GM12865 (cell line): ENCODE measurements around the gene HABP2.

ENCODE experiments used
- DNase-seq: peaks from one replicate; pipeline ENCODE4 v3.0.0; 2010; ENCODE audit warnings: low read depth
- H3K4me3 ChIP-seq: 2 replicates; pipeline ENCODE4 v1.5.1; 2011; ENCODE audit warnings: mild to moderate bottlenecking, low read depth, low read length, control low read depth
- CTCF ChIP-seq: IDR thresholded peaks from 2 replicates; pipeline ENCODE4 v1.5.1; 2011; ENCODE audit warnings: low read length, control low read depth, low read depth, inconsistent platforms; ENCODE audit not compliant: insufficient read depth; ENCODE audit errors: missing control alignments

HABP2 gene

GRCh38 chr10:113541549-113541927 is 11.3 kb upstream of the HABP2 start:
- no peak for DNase-seq
- no peak for TF ChIP-seq CTCF
- no peak overlapping the region for H3K4me3 ChIP-seq

GRCh38 chr10:113543107-113543955 is 9.5 kb upstream of the HABP2 start:
- no peak overlapping the region for H3K4me3 ChIP-seq
- no peak for DNase-seq
- no peak for TF ChIP-seq CTCF

- H3K4me3 ChIP-seq: no peak overlapping the region
- no peak for TF ChIP-seq CTCF
- no peak for DNase-seq
These were observed 8.5 kb upstream of the HABP2 start for GRCh38 chr10:113544392-113544791.

GRCh38 chr10:113547426-113547825 is 5.4 kb upstream of the HABP2 start:
- TF ChIP-seq CTCF: no peak
- no peak overlapping the region for H3K4me3 ChIP-seq
- DNase-seq: no peak

- no peak overlapping the region for H3K4me3 ChIP-seq
- DNase-seq: no peak
- TF ChIP-seq CTCF: no peak
These were observed 3.0 kb upstream of the HABP2 start for GRCh38 chr10:113549856-113550255.

- H3K4me3 ChIP-seq: no peak overlapping the region
- DNase-seq: peak; percentile 24
- no peak for TF ChIP-seq CTCF
These were observed 2.5 kb upstream of the HABP2 start for GRCh38 chr10:113550365-113550764.

GRCh38 chr10:113552014-113552413 is 839 bp upstream of the HABP2 start:
- H3K4me3 ChIP-seq: no peak overlapping the region
- no peak for TF ChIP-seq CTCF

More at GRCh38 chr10:113552014-113552413, 839 bp upstream of the HABP2 start:
- no peak for DNase-seq
